ENCODE data around the gene CDC27.
"Not testable (repeated sequence)": the region's sequence is repeated elsewhere in the genome, so short reads cannot be mapped to it uniquely, and the experiment has no call there.

Gene CDC27

DNA sequence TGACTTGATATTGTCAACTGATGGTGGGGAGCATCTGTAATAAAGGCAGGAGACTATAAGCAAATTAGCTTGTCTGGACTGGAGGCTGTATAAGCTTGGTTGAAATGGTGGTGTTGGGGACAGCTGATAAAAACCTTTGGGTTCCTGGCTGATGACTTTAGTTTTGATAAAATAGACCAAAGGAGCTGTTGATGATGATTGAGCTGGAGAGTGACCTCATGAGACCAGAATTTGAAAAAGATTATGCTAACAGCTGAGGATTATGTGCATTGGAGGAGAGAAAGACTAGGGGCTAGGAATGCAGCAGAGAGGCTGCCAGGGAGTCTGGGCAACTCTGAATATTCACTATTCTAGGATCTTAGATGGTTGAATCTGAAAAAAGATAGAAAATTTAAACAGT, 8.7 kb upstream of the CDC27 start:
- in situ Hi-C loops (cut with HindIII; ENCODE audit: low sequenced_read_pairs): no loop called here

DNA sequence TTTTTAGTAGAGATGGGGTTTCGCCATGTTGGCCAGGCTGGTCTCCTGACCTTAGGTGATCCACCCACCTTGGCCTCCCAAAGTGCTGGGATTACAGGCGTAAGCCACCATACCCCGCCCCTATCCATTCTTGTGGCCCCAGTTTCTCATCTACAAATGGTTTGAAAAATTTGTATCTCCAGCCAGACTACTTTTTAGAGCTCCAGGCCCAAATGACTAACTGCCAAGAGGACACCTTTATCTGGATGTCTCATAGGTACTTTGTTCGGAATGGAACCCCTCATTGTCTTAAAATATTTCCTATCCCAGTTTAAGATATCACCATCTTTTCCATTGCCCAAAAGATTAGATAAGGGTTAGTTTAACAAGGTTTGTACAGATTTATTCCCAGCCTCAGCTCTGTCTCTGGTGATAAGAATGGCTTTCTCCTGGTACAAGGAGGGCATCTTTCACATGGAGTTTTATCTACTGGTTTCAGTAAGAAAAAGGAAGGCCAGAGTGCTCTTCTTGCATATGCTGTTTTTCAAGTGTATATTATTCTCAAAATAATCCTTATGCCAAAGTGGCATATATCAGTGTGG, 4.9 kb upstream of the CDC27 start:
- in situ Hi-C loops (cut with HindIII; ENCODE audit: low sequenced_read_pairs): no loop called here

DNA sequence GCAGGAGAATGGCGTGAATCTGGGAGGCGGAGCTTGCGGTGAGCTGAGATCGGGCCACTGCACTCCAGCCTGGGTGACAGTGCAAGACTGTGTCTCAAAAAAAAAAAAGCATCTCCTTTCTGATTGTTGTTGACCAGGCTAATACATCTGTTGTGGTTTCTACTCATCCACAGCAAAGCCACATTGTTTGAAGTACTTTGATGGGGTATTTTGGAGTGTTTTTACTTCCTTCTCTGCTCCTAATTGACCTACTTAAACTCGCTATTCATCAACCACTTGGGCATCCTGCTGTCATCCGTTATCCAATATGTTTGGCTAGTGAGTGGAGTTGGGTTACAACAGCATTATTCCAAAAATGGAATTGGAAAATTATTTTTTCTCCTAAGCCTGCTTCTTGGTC, 3.5 kb upstream of the CDC27 start:
- in situ Hi-C loops (cut with HindIII; ENCODE audit: low sequenced_read_pairs): no loop called here

DNA sequence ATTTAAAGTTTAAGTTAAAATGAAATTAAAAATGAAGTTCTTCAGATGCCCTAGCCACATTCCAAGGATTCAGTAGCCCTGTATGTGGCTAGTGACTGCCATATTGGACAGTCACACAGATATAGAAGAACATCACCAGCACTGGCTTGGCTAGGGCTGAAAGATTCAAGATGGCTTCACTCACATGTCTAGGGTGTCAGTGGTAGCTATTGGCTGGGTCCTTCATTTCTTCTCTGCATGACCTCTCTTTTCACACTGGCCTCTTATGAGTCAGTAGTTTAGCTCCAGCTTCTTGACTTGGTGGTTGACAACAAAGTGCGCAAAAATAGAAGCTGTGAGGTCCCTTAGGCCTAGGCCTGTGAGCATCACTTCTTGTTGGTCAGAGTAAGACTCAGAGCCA, 1.7 kb upstream of the CDC27 start:
- in situ Hi-C loops (cut with HindIII; ENCODE audit: low sequenced_read_pairs): no loop called here

GRCh38 chr17:47190243-47190642, 1.1 kb upstream of the CDC27 start:
- in situ Hi-C loops (cut with HindIII; ENCODE audit: low sequenced_read_pairs): no loop called here

GRCh38 chr17:47189732-47190237, 690 bp upstream of the CDC27 start:
- in situ Hi-C loops (cut with HindIII; ENCODE audit: low sequenced_read_pairs): no loop called here

DNA sequence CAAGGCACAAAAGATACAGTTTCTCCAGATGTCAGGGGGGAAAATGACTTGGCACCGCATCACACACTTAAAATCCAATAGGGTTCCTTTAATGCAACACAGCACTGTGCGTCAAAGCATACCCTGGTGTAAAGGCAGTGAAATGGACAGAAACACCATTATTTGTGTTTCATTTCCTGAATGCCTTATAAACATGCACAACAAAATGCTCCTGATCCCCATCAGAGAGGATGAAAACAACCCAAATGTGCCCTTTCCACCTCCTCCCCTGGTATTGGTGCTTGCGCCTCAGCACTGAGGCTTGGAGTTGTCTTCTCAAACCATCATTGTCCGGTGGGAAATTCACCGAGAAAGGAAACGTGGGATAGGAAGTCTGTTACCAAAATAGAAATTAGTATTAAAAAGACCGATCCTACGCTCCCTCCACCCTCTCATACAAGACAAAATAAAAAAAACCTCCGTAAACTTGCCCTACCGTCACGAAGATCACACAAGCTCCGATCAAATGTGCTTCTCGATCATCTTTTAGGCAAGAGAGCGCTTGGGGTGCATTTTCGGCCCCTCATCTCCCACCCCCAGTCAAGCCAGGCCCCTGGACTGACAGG, 722 bp downstream of the CDC27 start:
- in situ Hi-C loops (cut with HindIII; ENCODE audit: low sequenced_read_pairs): no loop called here

DNA sequence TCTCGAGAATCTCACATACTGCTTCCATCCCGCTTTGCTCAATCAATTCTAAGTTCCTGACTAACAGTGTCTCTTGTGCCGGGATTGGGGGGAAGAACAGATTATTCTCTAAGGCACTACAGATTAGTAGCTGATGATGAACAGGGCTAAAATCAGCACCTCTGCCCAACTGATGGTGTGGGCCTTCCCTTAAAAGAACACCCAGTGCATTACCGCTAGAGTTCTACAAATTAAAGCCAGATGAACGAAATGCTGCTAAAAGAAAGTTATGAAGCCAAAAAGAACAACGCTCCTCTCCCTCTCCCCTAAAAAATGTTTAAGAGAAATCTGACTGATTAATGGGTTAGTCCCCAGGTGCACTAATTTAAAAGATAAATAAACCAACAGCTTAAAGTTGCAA, 4.4 kb downstream of the CDC27 start:
- in situ Hi-C loops (cut with HindIII; ENCODE audit: low sequenced_read_pairs): no loop called here

DNA sequence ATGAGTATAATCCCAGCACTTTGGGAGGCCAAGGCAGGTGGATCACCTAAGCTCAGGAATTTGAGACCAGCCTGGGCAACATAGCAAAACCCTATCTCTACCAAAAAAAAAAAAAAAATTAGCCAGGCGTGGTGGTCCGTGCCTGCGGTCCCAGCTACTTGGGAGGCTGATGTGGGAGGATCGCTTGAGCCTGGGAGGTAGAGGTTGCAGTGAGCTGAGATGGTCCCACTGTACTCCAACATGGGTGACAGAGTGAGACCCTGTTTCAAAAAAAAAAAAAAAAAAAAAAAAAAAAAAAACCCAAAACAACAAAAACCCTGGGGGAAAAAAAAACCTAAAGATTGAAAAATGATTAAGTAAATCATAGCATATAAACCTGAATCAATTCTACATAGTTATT, 8.1 kb downstream of the CDC27 start:
- in situ Hi-C loops (cut with HindIII; ENCODE audit: low sequenced_read_pairs): not testable (repeated sequence)

DNA sequence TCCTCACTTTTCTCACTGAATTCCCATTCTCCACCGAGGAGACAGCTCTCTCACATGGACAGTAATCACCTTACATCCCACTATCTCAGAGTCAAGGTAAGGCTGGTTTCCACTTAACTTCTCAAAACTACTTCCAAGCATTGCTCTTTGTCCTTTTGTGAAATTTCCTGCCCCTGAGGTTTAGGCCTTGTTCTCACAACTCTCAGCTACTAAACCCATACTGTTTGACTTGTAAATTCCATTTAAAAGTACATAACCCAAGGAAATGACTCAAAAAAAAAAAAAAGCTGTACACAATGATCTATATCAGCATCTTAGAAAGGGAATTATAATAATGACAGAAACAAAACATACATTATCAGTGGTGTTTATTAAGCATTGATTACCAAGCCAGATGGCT, 8.8 kb downstream of the CDC27 start:
- in situ Hi-C loops (cut with HindIII; ENCODE audit: low sequenced_read_pairs): no loop called here

GRCh38 chr17:47179141-47179540, 10.0 kb downstream of the CDC27 start:
- in situ Hi-C loops (cut with HindIII; ENCODE audit: low sequenced_read_pairs): no loop called here

GRCh38 chr17:47177261-47177660, 11.8 kb downstream of the CDC27 start:
- in situ Hi-C loops (cut with HindIII; ENCODE audit: low sequenced_read_pairs): no loop called here

- in situ Hi-C loops (cut with HindIII; ENCODE audit: low sequenced_read_pairs): no loop called here
These were observed 12.7 kb downstream of the CDC27 start for GRCh38 chr17:47176389-47176826.

DNA sequence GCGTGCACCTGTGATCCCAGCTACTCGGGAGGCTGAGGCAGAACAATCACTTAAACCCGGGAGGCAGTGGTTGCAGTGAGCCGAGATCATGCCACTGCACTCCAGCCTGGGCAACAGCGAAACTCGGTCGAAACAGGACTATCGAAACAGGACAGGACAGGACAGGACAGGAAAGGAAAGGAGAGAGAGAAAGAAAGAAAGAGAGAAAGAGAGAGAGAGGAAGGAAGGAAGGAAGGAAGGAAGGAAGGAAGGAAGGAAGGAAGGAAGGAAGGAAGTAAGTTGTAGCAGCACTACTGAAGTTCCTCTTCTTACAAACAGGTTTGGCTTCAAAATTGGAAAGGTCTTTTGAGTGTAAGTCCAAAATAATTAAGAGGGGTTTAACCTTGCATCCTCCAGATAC, 14.3 kb downstream of the CDC27 start:
- in situ Hi-C loops (cut with HindIII; ENCODE audit: low sequenced_read_pairs): not testable (repeated sequence)

DNA sequence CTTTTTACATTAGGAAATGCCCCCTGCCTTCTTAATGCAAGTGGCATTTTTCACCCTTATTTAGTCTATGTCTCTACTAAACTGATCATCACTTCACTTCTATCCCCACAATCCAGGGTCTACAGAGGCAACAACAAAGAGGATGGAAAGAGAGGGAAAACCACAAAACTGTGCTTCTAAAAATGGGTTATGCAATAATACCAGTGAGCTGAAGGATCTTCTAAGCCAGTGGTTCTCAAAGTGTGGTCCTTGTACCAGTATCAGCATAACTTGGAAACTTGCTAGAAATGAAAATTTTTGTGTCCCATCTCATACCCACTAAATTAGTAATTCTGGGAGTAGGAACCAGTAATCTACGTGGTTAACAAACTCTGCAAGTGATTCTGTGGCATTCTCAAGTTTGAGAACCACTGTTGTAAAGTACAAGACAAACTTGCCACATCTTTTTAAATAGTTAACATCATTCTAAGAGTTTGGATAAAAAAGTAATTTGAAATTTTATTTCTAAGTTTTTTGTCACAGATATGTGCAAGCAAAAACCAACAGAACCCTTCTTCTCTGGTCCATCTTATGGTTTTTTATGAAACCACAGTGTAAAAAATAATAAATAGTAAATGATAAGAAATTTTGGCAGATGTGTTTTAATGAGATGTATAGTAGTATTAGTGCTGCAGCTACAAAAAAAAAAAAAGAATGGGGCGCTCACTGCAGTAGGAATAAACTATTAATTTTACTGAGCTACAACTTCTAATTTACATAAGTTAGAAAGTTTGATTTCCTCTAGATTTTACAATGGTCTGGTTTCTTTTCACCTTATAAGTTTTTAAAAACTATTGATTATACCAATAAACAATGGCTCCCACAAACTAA, 16.2 kb downstream of the CDC27 start:
- in situ Hi-C loops (cut with HindIII; ENCODE audit: low sequenced_read_pairs): no loop called here

- in situ Hi-C loops (cut with HindIII; ENCODE audit: low sequenced_read_pairs): no loop called here
These were observed 18.4 kb downstream of the CDC27 start for GRCh38 chr17:47170710-47171109.

DNA sequence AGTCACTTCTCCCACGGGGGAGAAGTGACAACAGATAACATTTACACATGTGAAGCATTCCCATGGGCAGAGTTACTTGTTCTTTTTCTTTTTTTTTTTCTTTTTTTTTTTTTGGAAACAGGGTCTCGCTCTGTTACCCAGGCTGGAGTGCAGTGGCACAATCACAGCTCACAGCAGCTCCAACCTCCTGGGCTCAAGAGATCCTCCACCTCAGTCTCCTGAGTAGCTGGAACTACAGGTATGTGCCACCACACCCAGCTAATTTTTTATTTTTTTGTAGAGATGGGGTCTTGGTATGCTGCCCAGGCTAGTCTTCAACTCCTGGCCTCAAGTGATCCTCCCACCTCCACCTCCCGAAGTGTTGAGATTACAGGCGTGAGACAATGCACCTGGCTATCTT, 20.2 kb downstream of the CDC27 start:
- in situ Hi-C loops (cut with HindIII; ENCODE audit: low sequenced_read_pairs): not testable (repeated sequence)

GRCh38 chr17:47166854-47167253, 22.2 kb downstream of the CDC27 start:
- in situ Hi-C loops (cut with HindIII; ENCODE audit: low sequenced_read_pairs): not testable (repeated sequence)

GRCh38 chr17:47165137-47165536, 24.0 kb downstream of the CDC27 start:
- in situ Hi-C loops (cut with HindIII; ENCODE audit: low sequenced_read_pairs): no loop called here

- in situ Hi-C loops (cut with HindIII; ENCODE audit: low sequenced_read_pairs): no loop called here
These were observed 24.8 kb downstream of the CDC27 start for GRCh38 chr17:47164263-47164662.

GRCh38 chr17:47162013-47162622, 27.0 kb downstream of the CDC27 start:
- in situ Hi-C loops (cut with HindIII; ENCODE audit: low sequenced_read_pairs): no loop called here

All from endothelial cell of hepatic sinusoid (primary cell).